ENCODE results near the gene CDH16.

DNA sequence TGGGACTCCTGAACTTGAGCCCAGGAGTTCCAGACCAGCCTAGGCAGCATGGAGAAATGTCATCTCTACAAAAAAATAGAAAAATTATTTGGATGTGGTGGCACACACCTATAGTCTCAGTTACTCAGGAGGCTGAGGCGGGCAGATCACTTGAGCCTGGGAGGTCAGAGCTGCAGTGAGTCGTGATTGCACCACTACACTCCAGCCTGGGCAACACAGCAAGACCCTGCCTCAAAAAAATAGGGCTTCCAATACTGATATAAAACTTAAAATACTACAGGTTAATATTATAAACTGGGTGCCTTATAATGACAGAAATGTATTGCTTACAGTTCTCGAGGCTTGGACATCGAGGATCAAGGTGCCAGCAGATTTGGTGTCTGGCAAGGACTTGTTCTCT, 27.3 kb upstream of the CDH16 start:
- TF ChIP-seq POLR2AphosphoS5 (IDR thresholded peaks at IDR 0.05; ENCODE audit: low read depth) (no peak), CTCF (IDR thresholded peaks at IDR 0.05; ENCODE audit: insufficient read depth, low read length) (no peak)

Data from HL-60 (cell line).